ENCODE results near the gene U2SURP.
"Not testable (repeated sequence)": the region's sequence is repeated elsewhere in the genome, so short reads cannot be mapped to it uniquely, and the experiment has no call there.

Gene U2SURP

GRCh38 chr3:143014921-143015320 is 13.6 kb downstream of the U2SURP start:
- DNase-seq (ENCODE audit: low spot score) = no peak

- DNase-seq (ENCODE audit: low spot score) = no peak
These were observed 15.1 kb downstream of the U2SURP start for GRCh38 chr3:143016321-143016972.

GRCh38 chr3:143024351-143024960 is 23.1 kb downstream of the U2SURP start:
- no peak for DNase-seq (ENCODE audit: low spot score)

GRCh38 chr3:143031327-143031726 is 30.0 kb downstream of the U2SURP start:
- DNase-seq (ENCODE audit: low spot score) = no peak

- DNase-seq (ENCODE audit: low spot score) = not testable (repeated sequence)
These were observed 30.5 kb downstream of the U2SURP start for GRCh38 chr3:143031796-143032387.

GRCh38 chr3:143035466-143036211 is 34.3 kb downstream of the U2SURP start:
- DNase-seq (ENCODE audit: low spot score) = no peak

- DNase-seq (ENCODE audit: low spot score) = no peak
These were observed 35.2 kb downstream of the U2SURP start for GRCh38 chr3:143036557-143036956.

- no peak for DNase-seq (ENCODE audit: low spot score)
These were observed 36.5 kb downstream of the U2SURP start for GRCh38 chr3:143037867-143038266.

GRCh38 chr3:143040261-143040879 is 39.0 kb downstream of the U2SURP start:
- DNase-seq (ENCODE audit: low spot score) = no peak

GRCh38 chr3:143041903-143042302 is 40.5 kb downstream of the U2SURP start:
- no peak for DNase-seq (ENCODE audit: low spot score)

- no peak for DNase-seq (ENCODE audit: low spot score)
These were observed 44.3 kb downstream of the U2SURP start for GRCh38 chr3:143045639-143046038.

GRCh38 chr3:143046075-143046474 is 44.7 kb downstream of the U2SURP start:
- not testable (repeated sequence) for DNase-seq (ENCODE audit: low spot score)

- DNase-seq (ENCODE audit: low spot score) = no peak
These were observed 52.6 kb downstream of the U2SURP start for GRCh38 chr3:143054011-143054410.

- DNase-seq (ENCODE audit: low spot score) = no peak
These were observed 55.0 kb downstream of the U2SURP start for GRCh38 chr3:143056372-143056771.

- DNase-seq (ENCODE audit: low spot score) = no peak
These were observed 59.5 kb downstream of the U2SURP start for GRCh38 chr3:143060906-143061305.

- DNase-seq (ENCODE audit: low spot score) = no peak
These were observed 61.6 kb downstream of the U2SURP start for GRCh38 chr3:143063018-143063417.

- DNase-seq (ENCODE audit: low spot score) = no peak
These were observed 63.4 kb downstream of the U2SURP start for GRCh38 chr3:143064777-143065176.

GRCh38 chr3:143065364-143065763 is 64.0 kb downstream of the U2SURP start:
- DNase-seq (ENCODE audit: low spot score) = no peak

GRCh38 chr3:143066033-143066432 is 64.7 kb downstream of the U2SURP start:
- DNase-seq (ENCODE audit: low spot score) = no peak

- no peak for DNase-seq (ENCODE audit: low spot score)
These were observed 65.8 kb downstream of the U2SURP start for GRCh38 chr3:143067201-143067600.

GRCh38 chr3:143068059-143068458 is 66.7 kb downstream of the U2SURP start:
- no peak for DNase-seq (ENCODE audit: low spot score)

GRCh38 chr3:143070977-143071551 is 69.7 kb downstream of the U2SURP start:
- peak; percentile 69 for DNase-seq (ENCODE audit: low spot score)
